ENCODE results near the gene BACH2. TPM values are rescaled to one million over a fixed set of nuclear protein-coding genes. Genes with fewer than 3 reads are reported as not detected.

The BACH2 gene
- polyA plus RNA-seq, 1 experiment, result 0.10 TPM

DNA sequence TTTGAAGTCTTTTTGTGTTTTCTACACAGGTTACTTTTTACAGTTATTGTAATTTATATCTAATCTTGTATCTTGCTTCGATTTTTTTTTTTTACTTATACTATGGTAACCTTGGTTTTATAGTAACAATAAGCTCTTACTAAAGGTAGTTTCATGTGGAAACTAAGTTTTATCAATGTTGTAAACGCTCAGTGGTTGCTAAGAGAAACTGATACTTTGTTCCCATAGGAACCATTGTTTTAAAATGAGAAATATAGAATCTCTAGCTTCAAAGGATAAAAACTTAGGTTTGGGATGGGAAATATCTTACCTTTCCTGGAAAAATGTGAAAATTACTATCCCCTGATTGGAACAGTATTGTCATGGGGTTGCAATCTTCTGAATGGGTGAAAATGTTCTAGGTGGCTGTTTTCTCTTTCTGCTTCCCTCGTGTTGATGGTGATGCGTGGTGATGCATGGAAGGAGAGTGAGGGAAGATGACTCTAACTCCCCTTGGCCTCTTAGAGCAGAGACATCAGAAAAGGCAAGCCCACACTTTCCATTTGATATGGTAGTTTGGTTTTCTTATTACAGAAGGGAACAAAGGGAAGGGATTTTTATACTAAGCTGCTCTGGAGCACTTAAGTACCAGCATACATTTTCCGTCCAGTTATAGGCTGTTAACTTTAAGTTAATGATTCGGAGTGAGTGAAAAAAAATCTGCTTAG is 23.5 kb upstream of the BACH2 start:
- Histone ChIP-seq H3K36me3 (ENCODE audit: control insufficient read depth, insufficient read depth, low read length) (no peaks in the 10 kb centered on the region), H3K27me3 (ENCODE audit: control insufficient read depth, insufficient read depth, low read length) (peaks cover 4% of the 10 kb centered on the region; the same call in 1 of the 2 replicates), H3K4me3 (ENCODE audit: low read depth, low read length) (no peak overlapping the region)
- no peak for DNase-seq (ENCODE audit: low read depth)
- POLR2A ChIA-PET, result no interaction called here
- CTCF ChIA-PET, result no interaction called here
- TF ChIP-seq, protein P1, sequence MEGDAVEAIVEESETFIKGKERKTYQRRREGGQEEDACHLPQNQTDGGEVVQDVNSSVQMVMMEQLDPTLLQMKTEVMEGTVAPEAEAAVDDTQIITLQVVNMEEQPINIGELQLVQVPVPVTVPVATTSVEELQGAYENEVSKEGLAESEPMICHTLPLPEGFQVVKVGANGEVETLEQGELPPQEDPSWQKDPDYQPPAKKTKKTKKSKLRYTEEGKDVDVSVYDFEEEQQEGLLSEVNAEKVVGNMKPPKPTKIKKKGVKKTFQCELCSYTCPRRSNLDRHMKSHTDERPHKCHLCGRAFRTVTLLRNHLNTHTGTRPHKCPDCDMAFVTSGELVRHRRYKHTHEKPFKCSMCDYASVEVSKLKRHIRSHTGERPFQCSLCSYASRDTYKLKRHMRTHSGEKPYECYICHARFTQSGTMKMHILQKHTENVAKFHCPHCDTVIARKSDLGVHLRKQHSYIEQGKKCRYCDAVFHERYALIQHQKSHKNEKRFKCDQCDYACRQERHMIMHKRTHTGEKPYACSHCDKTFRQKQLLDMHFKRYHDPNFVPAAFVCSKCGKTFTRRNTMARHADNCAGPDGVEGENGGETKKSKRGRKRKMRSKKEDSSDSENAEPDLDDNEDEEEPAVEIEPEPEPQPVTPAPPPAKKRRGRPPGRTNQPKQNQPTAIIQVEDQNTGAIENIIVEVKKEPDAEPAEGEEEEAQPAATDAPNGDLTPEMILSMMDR (IDR thresholded peaks at IDR 0.05; ENCODE audit: insufficient read depth, low read depth, low read length), result no peak

DNA sequence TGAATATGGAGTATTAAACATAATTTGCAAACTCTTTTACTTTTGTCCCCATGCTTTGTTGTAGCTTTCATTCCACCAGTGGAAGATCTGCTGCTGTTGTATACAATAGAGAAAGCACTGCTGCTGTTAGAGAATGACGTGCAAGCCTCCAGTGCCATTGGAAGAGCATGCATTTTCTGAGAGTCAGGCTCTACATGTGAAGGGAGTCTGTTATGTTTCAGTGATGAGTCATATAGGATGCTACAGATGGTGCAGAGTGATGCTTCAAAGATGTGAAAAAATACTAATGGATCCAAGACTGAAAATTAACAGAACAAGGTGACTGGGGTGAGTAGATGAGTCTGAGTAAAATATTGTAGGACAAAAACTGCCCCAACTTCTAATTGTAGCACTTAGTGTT is 22.4 kb upstream of the BACH2 start:
- CTCF ChIA-PET, result interaction anchor here (1.6 kb wide), 1 partner anchor 378 kb away, joined by 4 read pairs; no protein-coding TSS in a partner anchor
- Histone ChIP-seq H3K36me3 (ENCODE audit: control insufficient read depth, insufficient read depth, low read length) (no peaks in the 10 kb centered on the region), H3K27me3 (ENCODE audit: control insufficient read depth, insufficient read depth, low read length) (peaks cover 5% of the 10 kb centered on the region), H3K4me3 (ENCODE audit: low read depth, low read length) (no peak overlapping the region)
- no peak for DNase-seq (ENCODE audit: low read depth)
- POLR2A ChIA-PET, result no interaction called here
- TF ChIP-seq, protein P1 (IDR thresholded peaks at IDR 0.05; ENCODE audit: insufficient read depth, low read depth, low read length), result no peak

DNA sequence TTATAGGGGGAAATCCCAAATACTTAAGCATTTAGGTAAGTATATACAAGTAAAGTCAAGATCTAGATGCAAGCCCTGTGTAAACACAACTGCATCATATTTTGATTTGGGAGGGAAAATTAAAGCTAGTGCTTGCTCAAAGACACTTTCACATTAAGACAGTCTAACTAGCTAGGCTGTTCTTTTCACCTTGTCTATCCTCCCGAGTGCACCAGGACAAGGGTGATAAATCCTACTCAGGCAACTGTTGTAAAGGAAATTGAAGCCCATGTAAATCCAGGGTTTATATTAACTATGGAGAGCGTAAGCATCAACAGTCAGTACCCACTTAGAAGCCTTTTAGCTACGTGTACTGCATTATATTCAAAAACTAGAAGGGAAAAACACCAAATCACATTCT is 19.3 kb upstream of the BACH2 start:
- TF ChIP-seq, protein P1 (IDR thresholded peaks at IDR 0.05; ENCODE audit: insufficient read depth, low read depth, low read length), result no peak
- ChIA-PET POLR2A (no interaction called here), CTCF (no interaction called here)
- DNase-seq (ENCODE audit: low read depth), result no peak
- Histone ChIP-seq H3K36me3 (ENCODE audit: control insufficient read depth, insufficient read depth, low read length) (no peaks in the 10 kb centered on the region), H3K27me3 (ENCODE audit: control insufficient read depth, insufficient read depth, low read length) (peaks cover 5% of the 10 kb centered on the region), H3K4me3 (ENCODE audit: low read depth, low read length) (no peak overlapping the region)

DNA sequence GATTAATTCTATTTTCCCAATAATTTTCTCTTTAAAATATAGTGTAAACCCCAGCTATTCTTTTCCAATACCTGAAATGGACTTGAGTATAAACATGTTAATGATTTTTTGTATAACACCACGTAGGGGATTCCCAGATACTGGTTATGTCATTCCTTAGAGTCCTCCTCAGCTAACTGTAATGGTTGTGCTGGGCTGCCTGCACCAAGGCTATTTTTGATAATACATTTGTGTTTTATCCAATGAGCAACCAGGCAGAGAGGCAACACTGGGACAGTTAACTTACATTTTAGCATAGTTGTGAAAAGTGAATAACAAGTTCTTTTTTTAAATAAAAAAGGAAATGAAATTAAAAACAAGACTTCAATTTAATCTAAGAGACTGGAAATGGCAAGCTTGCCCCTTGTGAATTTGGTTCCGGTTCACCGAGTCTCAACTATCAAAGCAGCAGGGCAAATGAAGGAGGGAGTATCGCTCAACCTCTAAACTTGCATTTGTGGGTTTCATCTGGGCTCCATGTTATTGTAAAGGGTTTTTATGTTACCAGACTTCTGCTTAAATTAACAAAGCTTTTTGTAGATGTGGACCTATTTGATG is 18.8 kb upstream of the BACH2 start:
- Histone ChIP-seq H3K36me3 (ENCODE audit: control insufficient read depth, insufficient read depth, low read length) (no peaks in the 10 kb centered on the region), H3K27me3 (ENCODE audit: control insufficient read depth, insufficient read depth, low read length) (peaks cover 4% of the 10 kb centered on the region), H3K4me3 (ENCODE audit: low read depth, low read length) (no peak overlapping the region)
- no peak for DNase-seq (ENCODE audit: low read depth)
- TF ChIP-seq, protein P1 (IDR thresholded peaks at IDR 0.05; ENCODE audit: insufficient read depth, low read depth, low read length), result no peak
- ChIA-PET POLR2A (no interaction called here), CTCF (no interaction called here)

DNA sequence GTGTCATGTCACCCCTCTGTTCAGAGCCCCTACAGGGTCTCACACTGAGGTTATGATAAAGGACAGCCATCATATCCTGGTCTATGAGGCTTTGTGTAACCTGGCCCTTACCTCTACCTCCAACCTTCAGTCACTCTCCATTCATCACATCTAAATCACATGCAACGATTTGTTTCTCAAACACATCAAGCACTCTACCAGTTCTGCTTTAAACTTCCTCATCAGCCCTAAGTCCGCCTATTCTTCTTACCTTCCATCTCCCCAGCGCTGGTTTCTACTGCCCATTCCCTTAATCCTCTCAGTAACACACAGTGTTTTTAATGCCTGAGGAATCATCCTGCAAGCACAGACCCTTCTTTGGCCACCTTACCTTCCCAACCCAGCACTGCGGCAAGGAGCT is 17.9 kb upstream of the BACH2 start:
- DNase-seq (ENCODE audit: low read depth), result no peak
- POLR2A ChIA-PET, result no interaction called here
- TF ChIP-seq, protein P1 (IDR thresholded peaks at IDR 0.05; ENCODE audit: insufficient read depth, low read depth, low read length), result no peak

More for the DNA sequence above, 17.9 kb upstream of the BACH2 start:
- Histone ChIP-seq H3K4me3 (ENCODE audit: low read depth, low read length) (no peak overlapping the region), H3K36me3 (ENCODE audit: control insufficient read depth, insufficient read depth, low read length) (no peaks in the 10 kb centered on the region), H3K27me3 (ENCODE audit: control insufficient read depth, insufficient read depth, low read length) (peaks cover 4% of the 10 kb centered on the region)
- CTCF ChIA-PET, result no interaction called here

All from BJ (cell line).